ENCODE measurements around the gene GINS3. TPM values are rescaled to one million over a fixed set of nuclear protein-coding genes. Genes with fewer than 3 reads are reported as not detected.

Gene GINS3
- total RNA-seq, result 3.3 and 5.3 TPM in 2 replicates

DNA sequence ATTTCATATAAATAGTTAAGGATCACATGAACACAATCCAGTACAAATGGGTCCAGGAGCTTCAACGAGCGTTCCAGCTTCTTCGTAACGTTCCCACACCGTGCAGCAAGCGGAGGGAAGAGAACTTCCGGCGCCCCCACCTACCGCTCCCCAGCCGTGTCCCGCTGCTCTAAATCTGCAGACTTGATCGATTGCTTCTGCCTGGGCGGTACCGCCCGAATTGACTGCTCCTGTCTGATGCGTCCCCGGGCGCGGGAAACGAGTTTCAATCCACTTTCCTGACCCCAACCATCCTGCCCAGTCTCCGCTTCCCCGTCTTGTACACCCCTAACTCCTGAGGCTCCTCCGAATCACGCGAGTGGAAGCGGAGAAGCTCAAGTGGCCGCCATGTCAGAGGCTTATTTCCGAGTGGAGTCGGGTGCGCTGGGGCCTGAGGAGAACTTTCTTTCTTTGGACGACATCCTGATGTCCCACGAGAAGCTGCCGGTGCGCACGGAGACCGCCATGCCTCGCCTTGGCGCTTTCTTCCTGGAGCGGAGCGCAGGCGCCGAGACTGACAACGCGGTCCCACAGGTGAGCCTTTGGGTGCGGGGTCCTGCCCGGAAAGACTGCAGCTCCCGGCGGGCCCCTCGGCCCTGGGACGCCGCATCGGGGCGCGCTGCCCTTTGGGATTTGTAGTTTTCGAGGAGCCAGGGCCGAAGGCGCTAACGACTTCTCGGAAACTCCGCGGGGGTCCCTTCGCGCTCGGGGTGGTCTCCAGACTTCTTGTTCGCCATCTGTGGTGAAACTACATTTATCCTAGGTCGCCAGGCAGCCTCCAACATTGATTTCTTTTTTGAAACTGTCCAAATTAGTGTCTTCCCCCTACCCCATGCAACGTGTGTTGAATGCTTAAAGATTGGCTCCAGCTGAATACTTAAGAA is at the start of gene GINS3:
Gene GINS3, plus strand, starts transcription at position 257 of the 923 bp plus-strand sequence. Its CDS starts 131 bp downstream, at position 388.

Small RNA genes within 50 kb of the gene (small RNA-seq; reads per million reads assigned to genes)
- gene RNU6-1110P (not detected), gene RNU6-269P (not detected)

Other genes starting within 250 kb of the GINS3 start
- gene CSNK2A2, start 194.4 kb upstream of the GINS3 start, total RNA-seq, result 39.7 and 45.1 TPM in 2 replicates
- not detected in 2 replicates for gene PRSS54, start 97.4 kb upstream of the GINS3 start, total RNA-seq
- 8.8 and 12.8 TPM in 2 replicates for gene NDRG4, start 107.7 kb downstream of the GINS3 start, total RNA-seq
- gene SETD6, start 123.0 kb downstream of the GINS3 start, total RNA-seq, result 8.2 and 12.7 TPM in 2 replicates
- gene CNOT1, start 237.4 kb downstream of the GINS3 start, total RNA-seq, result 121 and 122 TPM in 2 replicates

All from articular chondrocyte of knee joint (primary cell).